ENCODE data around the gene RASSF10. TPM values are rescaled to one million over a fixed set of nuclear protein-coding genes. Genes with fewer than 3 reads are reported as not detected.

Gene RASSF10
- polyA plus RNA-seq, 1 donor (not counting 4 experiments of a cell fraction or from before 2014, with no cell fraction given): 2.1 TPM

DNA sequence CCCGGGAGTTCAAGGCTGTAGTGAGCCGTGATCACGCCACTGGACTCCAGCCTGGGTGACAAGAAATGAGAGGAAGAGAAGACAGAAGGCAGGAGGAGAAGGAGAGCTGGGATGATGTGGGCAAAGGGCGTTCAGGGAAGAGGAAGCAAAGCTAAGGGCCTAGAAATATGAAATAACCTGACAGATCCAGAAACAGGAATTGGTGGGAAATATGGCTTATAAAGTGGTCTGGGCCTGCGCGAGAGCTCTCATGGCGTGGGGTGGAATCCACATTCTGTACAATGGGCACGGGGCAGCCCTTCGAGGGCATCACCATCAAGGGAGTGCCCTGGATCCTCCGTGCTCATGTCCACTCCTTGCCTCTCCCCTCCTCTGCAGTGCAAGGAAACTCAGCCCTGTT lies 46.8 kb upstream of the RASSF10 start:
- dilution Hi-C loops (cut with MboI; ENCODE audit: extremely low pct_ligation_motif_present, low sequenced_read_pairs): no loop called here
- Histone ChIP-seq H3K36me3 (ENCODE audit: control insufficient read depth in 2 of 2, extremely low read depth in 1 of 2, insufficient read depth in 2 of 2, low read length in 2 of 2) (peaks cover 0 to 13% of the 10 kb centered on the region in 2 experiments), H3K27me3 (ENCODE audit: control insufficient read depth, extremely low read depth, insufficient read depth, low read length) (no peaks in the 10 kb centered on the region), H3K27ac (ENCODE audit: control insufficient read depth, insufficient read depth, low read length) (no peak overlapping the region), H3K4me2 (ENCODE audit: control insufficient read depth, extremely low read depth, insufficient read depth, low read depth, low read length) (no peak overlapping the region), H3K4me3 (ENCODE audit: control insufficient read depth in 2 of 3, extremely low read depth in 1 of 3, insufficient read depth in 2 of 3, low read depth in 1 of 3, low read length in 3 of 3) (no peak overlapping the region), H3K9ac (ENCODE audit: control insufficient read depth, extremely low read depth, insufficient read depth, low read length) (no peak overlapping the region), H4K20me1 (ENCODE audit: control insufficient read depth, extremely low read depth, insufficient read depth, low read length) (no peaks in the 10 kb centered on the region), H3K9me3 (ENCODE audit: control insufficient read depth, low read depth, low read length) (no peaks in the 10 kb centered on the region), H3K9me1 (ENCODE audit: control insufficient read depth, extremely low read depth, insufficient read depth, low read length) (no peaks in the 10 kb centered on the region), H3K79me2 (ENCODE audit: control insufficient read depth, insufficient read depth, low read length) (no peaks in the 10 kb centered on the region), H3K4me1 (ENCODE audit: control insufficient read depth, extremely low read depth, insufficient read depth, low read length) (peaks cover 5% of the 10 kb centered on the region), H2AFZ (ENCODE audit: control insufficient read depth, low read length) (no peak overlapping the region)
- no peak for DNase-seq (ENCODE audit: low read depth, low spot score)
- FAIRE-seq: no peak
- TF ChIP-seq EZH2 (IDR thresholded peaks at IDR 0.05; ENCODE audit: low read length): no peak
- TF ChIP-seq, protein P1, sequence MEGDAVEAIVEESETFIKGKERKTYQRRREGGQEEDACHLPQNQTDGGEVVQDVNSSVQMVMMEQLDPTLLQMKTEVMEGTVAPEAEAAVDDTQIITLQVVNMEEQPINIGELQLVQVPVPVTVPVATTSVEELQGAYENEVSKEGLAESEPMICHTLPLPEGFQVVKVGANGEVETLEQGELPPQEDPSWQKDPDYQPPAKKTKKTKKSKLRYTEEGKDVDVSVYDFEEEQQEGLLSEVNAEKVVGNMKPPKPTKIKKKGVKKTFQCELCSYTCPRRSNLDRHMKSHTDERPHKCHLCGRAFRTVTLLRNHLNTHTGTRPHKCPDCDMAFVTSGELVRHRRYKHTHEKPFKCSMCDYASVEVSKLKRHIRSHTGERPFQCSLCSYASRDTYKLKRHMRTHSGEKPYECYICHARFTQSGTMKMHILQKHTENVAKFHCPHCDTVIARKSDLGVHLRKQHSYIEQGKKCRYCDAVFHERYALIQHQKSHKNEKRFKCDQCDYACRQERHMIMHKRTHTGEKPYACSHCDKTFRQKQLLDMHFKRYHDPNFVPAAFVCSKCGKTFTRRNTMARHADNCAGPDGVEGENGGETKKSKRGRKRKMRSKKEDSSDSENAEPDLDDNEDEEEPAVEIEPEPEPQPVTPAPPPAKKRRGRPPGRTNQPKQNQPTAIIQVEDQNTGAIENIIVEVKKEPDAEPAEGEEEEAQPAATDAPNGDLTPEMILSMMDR (optimal IDR thresholded peaks at IDR 0.05 in 1 of 3, IDR thresholded peaks at IDR 0.05 in 1 of 3, conservative IDR thresholded peaks at IDR 0.05 in 1 of 3; ENCODE audit: extremely low read depth in 1 of 3, insufficient read depth in 2 of 3, low read length in 3 of 3): no peak

DNA sequence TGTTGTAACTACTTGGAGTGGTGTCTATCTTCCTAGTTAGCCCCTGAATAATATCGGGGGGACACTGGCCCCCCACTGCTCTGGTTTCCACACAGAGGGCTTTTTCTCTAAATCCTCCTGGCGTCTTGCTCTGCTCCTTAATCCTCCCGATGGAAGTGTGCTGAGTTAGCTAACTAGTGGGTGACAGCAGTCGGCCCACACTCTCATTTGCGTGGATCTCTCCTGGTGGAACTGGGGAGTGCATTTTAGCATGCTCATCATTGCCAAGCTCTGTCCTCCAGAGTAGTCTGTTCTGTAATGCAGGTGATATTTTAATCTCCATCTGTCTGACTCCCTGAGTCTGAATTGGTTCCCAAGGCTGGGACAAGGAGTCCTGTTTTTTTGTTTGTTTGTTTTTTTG lies 46.1 kb upstream of the RASSF10 start:
- peaks cover 0 to 13% of the 10 kb centered on the region in 2 experiments for H3K36me3 ChIP-seq (ENCODE audit: control insufficient read depth in 2 of 2, extremely low read depth in 1 of 2, insufficient read depth in 2 of 2, low read length in 2 of 2)
- H3K4me2 ChIP-seq (ENCODE audit: control insufficient read depth, extremely low read depth, insufficient read depth, low read depth, low read length): no peak overlapping the region
- no peaks in the 10 kb centered on the region for H3K9me1 ChIP-seq (ENCODE audit: control insufficient read depth, extremely low read depth, insufficient read depth, low read length)
- no peaks in the 10 kb centered on the region for H4K20me1 ChIP-seq (ENCODE audit: control insufficient read depth, extremely low read depth, insufficient read depth, low read length)
- H2AFZ ChIP-seq (ENCODE audit: control insufficient read depth, low read length): no peak overlapping the region
- no peaks in the 10 kb centered on the region for H3K79me2 ChIP-seq (ENCODE audit: control insufficient read depth, insufficient read depth, low read length)
- no peak overlapping the region for H3K27ac ChIP-seq (ENCODE audit: control insufficient read depth, insufficient read depth, low read length)
- FAIRE-seq (no peak), DNase-seq (ENCODE audit: low read depth, low spot score) (no peak)
- no peak overlapping the region for H3K4me3 ChIP-seq (ENCODE audit: control insufficient read depth in 2 of 3, extremely low read depth in 1 of 3, insufficient read depth in 2 of 3, low read depth in 1 of 3, low read length in 3 of 3)
- dilution Hi-C loops (cut with MboI; ENCODE audit: extremely low pct_ligation_motif_present, low sequenced_read_pairs): no loop called here
- H3K9ac ChIP-seq (ENCODE audit: control insufficient read depth, extremely low read depth, insufficient read depth, low read length): no peak overlapping the region
- TF ChIP-seq, protein P1 (optimal IDR thresholded peaks at IDR 0.05 in 1 of 3, IDR thresholded peaks at IDR 0.05 in 1 of 3, conservative IDR thresholded peaks at IDR 0.05 in 1 of 3; ENCODE audit: extremely low read depth in 1 of 3, insufficient read depth in 2 of 3, low read length in 3 of 3): no peak
- H3K4me1 ChIP-seq (ENCODE audit: control insufficient read depth, extremely low read depth, insufficient read depth, low read length): peaks cover 12% of the 10 kb centered on the region
- no peaks in the 10 kb centered on the region for H3K27me3 ChIP-seq (ENCODE audit: control insufficient read depth, extremely low read depth, insufficient read depth, low read length)
- H3K9me3 ChIP-seq (ENCODE audit: control insufficient read depth, low read depth, low read length): no peaks in the 10 kb centered on the region

All from keratinocyte (primary cell).